HepG2 (cell line): ENCODE measurements around the gene ZNF484. TPM values are rescaled to one million over a fixed set of nuclear protein-coding genes. Genes with fewer than 3 reads are reported as not detected.
A peak's percentile ranks its signal among the peaks of the same experiment; 100 is the strongest.

Experiments used
- CAMTA2 ChIP-seq: sonication (generic); formaldehyde crosslinking; IDR thresholded peaks from 2 replicates; pipeline ENCODE4 v1.4.0; 2020; ENCODE audit warnings: mild to moderate bottlenecking, missing genetic modification reagents, borderline replicate concordance
- GATAD2A ChIP-seq: IDR thresholded peaks from 2 replicates; pipeline ENCODE4 v1.6.1; 2016
- HDAC2 ChIP-seq: sonication (generic); formaldehyde crosslinking; IDR thresholded peaks from 2 replicates; pipeline ENCODE4 v1.4.0; 2020; ENCODE audit warnings: missing genetic modification reagents
- HMG20B ChIP-seq: conservative IDR thresholded peaks from 2 replicates; pipeline ENCODE4 v1.6.1; 2016; ENCODE audit warnings: missing genetic modification reagents, missing compliant biosample characterization
- JUN ChIP-seq: sonication (generic); formaldehyde crosslinking; IDR thresholded peaks from 2 replicates; pipeline ENCODE4 v1.4.0; 2020; ENCODE audit warnings: mild to moderate bottlenecking, missing genetic modification reagents
- NCOR1 ChIP-seq: fragments of 200-600 bp; sonication (generic); IDR thresholded peaks from 2 replicates; pipeline ENCODE4 v1.7.0; 2017; ENCODE audit warnings: antibody characterized with exemption, low read length, borderline replicate concordance
- PRDM4 ChIP-seq: sonication (generic); formaldehyde crosslinking; IDR thresholded peaks from 2 replicates; pipeline ENCODE4 v1.9.0; 2021; ENCODE audit warnings: missing genetic modification reagents, borderline replicate concordance
- RNF2 ChIP-seq: fragments of 450-650 bp; conservative IDR thresholded peaks from 2 replicates; pipeline ENCODE4 v1.6.1; 2016; ENCODE audit warnings: low read depth
- TBP ChIP-seq: sonication (generic); formaldehyde crosslinking; IDR thresholded peaks from 2 replicates; pipeline ENCODE4 v1.5.0; 2020; ENCODE audit warnings: missing genetic modification reagents
- ZBTB42 ChIP-seq: sonication (generic); formaldehyde crosslinking; IDR thresholded peaks from 2 replicates; pipeline ENCODE4 v1.5.0; 2020; ENCODE audit warnings: mild to moderate bottlenecking, missing genetic modification reagents
- ZNF143 ChIP-seq: sonication (generic); formaldehyde crosslinking; IDR thresholded peaks from 2 replicates; pipeline ENCODE4 v1.4.0; 2020; ENCODE audit warnings: missing genetic modification reagents
- ZNF207 ChIP-seq: fragments of 450-650 bp; IDR thresholded peaks from 2 replicates; pipeline ENCODE4 v1.6.1; 2016; ENCODE audit warnings: antibody characterized with exemption, borderline replicate concordance
- ZNF234 ChIP-seq: sonication (generic); formaldehyde crosslinking; conservative IDR thresholded peaks from 2 replicates; pipeline ENCODE4 v1.5.1; 2020; ENCODE audit warnings: mild to moderate bottlenecking, missing genetic modification reagents
- ZNF547 ChIP-seq: sonication (generic); formaldehyde crosslinking; IDR thresholded peaks from 2 replicates; pipeline ENCODE4 v1.5.1; 2020; ENCODE audit warnings: mild to moderate bottlenecking, missing genetic modification reagents
- ZNF607 ChIP-seq: sonication (generic); formaldehyde crosslinking; IDR thresholded peaks from 2 replicates; pipeline ENCODE4 v1.5.1; 2020; ENCODE audit warnings: missing genetic modification reagents, mild to moderate bottlenecking, borderline replicate concordance
- ZNF646 ChIP-seq: sonication (generic); formaldehyde crosslinking; IDR thresholded peaks from 2 replicates; pipeline ENCODE4 v1.9.0; 2021; ENCODE audit warnings: mild to moderate bottlenecking, missing genetic modification reagents
- ZNF678 ChIP-seq: sonication (generic); formaldehyde crosslinking; IDR thresholded peaks from 2 replicates; pipeline ENCODE4 v1.4.0; 2020; ENCODE audit warnings: mild to moderate bottlenecking, missing genetic modification reagents
- ZNF766 ChIP-seq: sonication (generic); formaldehyde crosslinking; IDR thresholded peaks from 2 replicates; pipeline ENCODE4 v1.5.0; 2020; ENCODE audit warnings: missing genetic modification reagents, borderline replicate concordance
- ZNF841 ChIP-seq: sonication (generic); formaldehyde crosslinking; IDR thresholded peaks from 2 replicates; pipeline ENCODE4 v1.8.1; 2023; ENCODE audit warnings: missing genetic modification reagents, borderline replicate concordance
- polyA plus RNA-seq, 8 experiments: library from polyadenylated mRNA; depleted of rRNA in 3 of 8; stranded (reverse) in 7 of 8; unstranded in 1 of 8; fragments of >200 nt; fragmentation: Illumina TruSeq in 4 of 8; extraction: Trizol in 4 of 8; gene quantifications; 2 replicates each; pipeline versions ENCODE4 v1.2.1 to v1.2.3, GENCODE V29; 2011 to 2016; ENCODE audit warnings: low read depth in 4 of 8, missing spikeins in 1 of 8, mixed read lengths in 1 of 8; ENCODE audit not compliant: insufficient read depth in 1 of 8
- total RNA-seq, 5 experiments: library from RNA; depleted of rRNA; stranded (reverse); fragments of >200 nt; fragmentation: Illumina TruSeq; extraction: Trizol; gene quantifications; 2 replicates each; pipeline ENCODE4 v1.2.3, GENCODE V29; 2016; ENCODE audit warnings: low read depth in 1 of 5

The ZNF484 gene
- total and polyA plus RNA-seq, 2 of the 13 experiments (the other 11 are each of a cell fraction or from before 2014, with no cell fraction given), result 0.96 to 7.2 TPM

DNA sequence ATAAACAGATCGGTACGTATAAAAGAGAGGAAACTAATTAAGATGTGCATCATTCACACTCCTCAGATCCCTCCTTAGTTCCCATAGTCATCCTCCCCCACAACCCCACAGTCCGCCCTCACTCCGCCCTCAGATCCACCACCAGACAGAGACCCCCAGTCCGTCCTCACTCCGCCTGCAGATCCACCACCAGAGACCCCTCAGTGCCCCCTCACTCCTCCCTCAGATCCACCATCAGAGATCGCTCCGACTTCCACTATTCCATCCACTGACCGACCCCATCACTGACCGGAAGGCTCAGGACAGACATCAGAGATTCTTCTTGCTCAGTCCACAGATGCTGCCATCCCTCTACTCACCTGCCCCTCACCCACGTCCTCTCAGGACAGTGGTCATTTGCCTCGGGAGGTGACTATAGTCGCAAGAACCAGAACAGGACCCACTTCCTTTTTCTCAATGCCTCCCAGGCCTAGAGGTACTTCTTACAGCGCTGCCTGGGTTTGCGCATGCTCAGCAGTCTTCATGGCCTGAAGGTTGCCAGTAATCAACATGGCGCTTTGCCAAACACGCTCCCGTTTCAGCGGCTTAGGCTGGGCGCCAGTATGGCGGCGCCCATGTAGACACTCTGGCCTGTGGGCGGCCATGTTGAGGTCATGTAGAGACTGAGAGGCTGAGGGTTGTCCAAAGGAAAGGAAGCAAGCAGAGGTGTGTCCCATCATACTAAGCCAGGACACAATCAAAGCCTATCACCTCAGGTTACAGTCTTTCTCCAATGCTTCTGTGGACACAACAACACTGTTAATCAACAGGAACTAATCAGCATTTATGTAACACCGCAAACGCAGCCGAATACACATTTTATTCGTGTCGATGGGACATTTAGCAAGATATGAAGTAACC lies at the start of gene ZNF484 (continued):
- TF ChIP-seq HDAC2, result peak; percentile 55
- 0 out of 2 replicates have a peak, but pooled peaks have one; percentile 57 for TF ChIP-seq ZNF766 (CRISPR knock-in tag)
- no peak for TF ChIP-seq RNF2
- TF ChIP-seq ZNF646 (CRISPR knock-in tag), result no peak
- peak; percentile 47; the same call in 1 of the 2 replicates for TF ChIP-seq ZNF607 (CRISPR knock-in tag)
- no peak for TF ChIP-seq ZNF841 (CRISPR knock-in tag)
- no peak for TF ChIP-seq ZNF234
- TF ChIP-seq JUN (CRISPR knock-in tag), result 0 out of 2 replicates have a peak, but pooled peaks have one; percentile 18
- 0 out of 2 replicates have a peak, but pooled peaks have one; percentile 16 for TF ChIP-seq HMG20B (CRISPR knock-in tag)
- TF ChIP-seq GATAD2A (CRISPR knock-in tag), result peak; percentile 36; the same call in 1 of the 2 replicates
- TF ChIP-seq ZNF547 (CRISPR knock-in tag), result peak; percentile 51; the same call in 1 of the 2 replicates
- TF ChIP-seq ZNF207, result no peak
- TF ChIP-seq ZNF143 (CRISPR knock-in tag), result peak; percentile 77; the same call in 1 of the 2 replicates
- TF ChIP-seq TBP (CRISPR knock-in tag), result no peak
- TF ChIP-seq PRDM4 (CRISPR knock-in tag), result no peak
- no peak for TF ChIP-seq ZBTB42
- no peak for TF ChIP-seq ZNF678 (CRISPR knock-in tag)
- TF ChIP-seq NCOR1, result no peak; the same call in 1 of the 2 replicates
- no peak for TF ChIP-seq CAMTA2 (CRISPR knock-in tag)
